Measurements from ENCODE around the gene AGPAT3.

The AGPAT3 gene

DNA sequence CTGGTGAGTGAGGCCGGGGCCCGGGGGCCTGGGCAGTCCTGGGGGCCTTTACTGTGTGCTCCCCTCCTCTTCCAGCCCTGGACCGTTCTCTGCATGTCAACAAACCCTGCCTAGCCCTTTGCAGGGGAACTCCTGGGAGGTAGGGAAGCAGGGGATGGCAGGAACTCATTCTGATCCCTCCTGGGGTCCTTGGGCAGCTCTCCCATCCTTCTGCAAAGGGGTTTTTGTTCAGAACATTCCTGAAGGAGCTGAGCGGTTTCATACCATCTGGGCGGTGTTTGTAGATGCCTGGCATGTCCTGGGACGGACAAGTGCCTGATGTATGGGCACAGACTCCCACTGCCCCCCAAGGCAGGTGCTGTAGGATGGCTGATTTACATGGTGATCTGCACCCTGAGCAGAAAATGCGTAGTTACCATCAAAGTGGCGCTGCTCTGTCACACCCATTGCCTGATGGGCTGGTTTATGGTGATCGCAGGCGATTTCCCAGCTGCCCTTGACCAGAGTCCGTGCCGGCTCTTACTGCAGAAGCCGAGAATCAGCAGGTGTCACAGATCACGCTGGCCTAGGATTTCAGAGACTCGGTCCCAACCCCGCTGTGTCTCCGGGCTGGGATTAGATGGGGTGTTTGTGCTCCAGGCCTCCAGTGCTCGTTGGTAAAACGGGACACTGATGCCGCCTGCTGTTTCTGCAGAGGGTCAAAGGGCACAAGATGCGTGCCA lies 75.5 kb downstream of the AGPAT3 start:
- DNase-seq: no peak

DNA sequence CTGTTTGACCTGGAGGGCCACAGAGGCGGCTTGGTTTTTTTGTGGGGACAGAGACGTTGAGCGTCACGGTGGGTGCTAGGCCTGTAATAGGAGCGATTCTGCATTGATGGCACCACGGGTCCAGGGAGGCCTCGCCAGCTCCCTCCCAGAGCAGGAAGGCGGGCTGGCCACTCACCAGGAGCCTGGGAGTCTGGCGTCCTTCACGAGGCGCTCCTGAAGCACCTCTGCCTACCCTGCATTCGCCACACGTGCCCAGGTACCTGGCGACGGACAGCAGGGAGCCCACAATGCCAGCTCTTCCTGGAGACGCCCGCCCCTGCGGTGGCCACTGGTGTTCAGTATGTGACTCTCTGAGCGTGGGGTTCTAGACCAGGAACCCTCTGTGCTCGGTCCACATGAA lies 77.2 kb downstream of the AGPAT3 start:
- no peak for DNase-seq

DNA sequence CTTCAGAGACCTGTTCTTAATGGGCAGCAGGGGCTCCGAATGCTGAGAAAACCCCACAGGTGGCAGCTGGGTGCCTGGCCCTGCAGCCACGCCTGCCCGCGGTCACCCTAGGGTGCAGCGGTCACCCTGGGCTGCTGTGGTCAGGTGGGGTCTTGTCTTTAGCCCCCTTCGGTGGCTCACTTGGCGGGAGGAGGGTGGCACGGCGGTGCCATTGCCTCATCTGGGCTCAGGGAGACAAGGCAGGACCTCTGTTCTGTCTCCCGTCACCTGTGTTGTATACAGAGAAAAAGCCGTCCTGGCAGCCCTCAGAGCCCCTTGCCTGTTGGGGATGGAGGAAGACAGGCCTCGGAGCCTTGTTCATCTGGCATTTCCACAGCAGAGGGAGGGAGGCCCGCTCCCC lies 77.6 kb downstream of the AGPAT3 start:
- no peak for DNase-seq

DNA sequence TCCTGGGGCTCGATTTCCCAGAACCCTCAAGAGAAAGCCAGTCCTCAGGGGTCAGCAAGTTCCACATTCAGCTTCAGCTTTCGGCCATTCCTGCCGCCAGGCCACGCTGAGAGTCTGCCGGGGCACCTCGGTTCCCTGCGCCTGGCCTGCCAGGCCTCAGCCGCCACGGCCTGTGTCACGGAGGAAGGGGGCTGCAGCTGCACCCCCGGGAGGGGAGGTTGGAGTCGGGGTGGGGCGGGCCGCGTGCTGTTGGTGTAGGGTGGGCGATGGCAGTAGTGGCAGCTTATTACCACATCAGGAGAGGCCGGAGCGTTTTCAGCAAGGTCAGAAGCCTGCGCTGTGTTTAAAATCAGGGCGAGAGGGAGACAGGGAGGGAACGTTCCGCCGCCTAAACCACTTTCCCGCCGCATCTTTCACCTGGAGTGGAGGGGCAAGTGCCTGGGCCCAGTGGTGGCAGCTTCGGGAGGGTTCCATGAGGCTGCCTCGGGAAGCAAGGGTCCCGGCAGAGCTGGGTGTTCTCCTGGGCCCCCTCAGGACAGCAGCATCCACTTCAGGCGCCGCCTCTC lies 78.6 kb downstream of the AGPAT3 start:
- no peak for DNase-seq

DNA sequence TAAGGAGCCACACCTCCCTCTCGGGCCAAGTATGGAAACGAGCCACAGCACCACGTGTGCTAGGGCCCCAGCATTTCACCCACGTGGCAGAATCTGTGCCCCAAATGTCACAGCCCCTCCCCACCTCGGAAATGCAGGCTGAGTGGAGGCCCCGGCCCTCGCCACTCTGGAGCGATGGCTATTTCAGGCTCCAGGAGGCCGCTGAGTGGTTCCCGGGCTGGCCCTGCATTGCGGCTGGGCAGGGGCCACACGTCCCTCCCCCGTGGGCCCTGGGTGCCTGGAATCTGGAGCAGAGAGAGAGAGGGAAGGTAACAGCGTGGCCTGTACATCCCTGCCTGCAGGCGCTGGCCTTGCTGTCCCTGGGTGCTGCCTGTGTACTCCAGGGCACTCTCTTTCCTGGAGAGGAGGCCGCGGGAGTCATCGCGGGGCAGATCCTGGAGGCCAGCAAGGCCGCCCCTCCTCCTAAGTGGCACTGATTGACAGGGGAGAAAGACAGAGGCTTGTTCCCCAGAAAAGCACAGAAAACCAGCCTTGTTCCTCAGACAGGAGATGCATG lies 79.1 kb downstream of the AGPAT3 start:
- no peak for DNase-seq

DNA sequence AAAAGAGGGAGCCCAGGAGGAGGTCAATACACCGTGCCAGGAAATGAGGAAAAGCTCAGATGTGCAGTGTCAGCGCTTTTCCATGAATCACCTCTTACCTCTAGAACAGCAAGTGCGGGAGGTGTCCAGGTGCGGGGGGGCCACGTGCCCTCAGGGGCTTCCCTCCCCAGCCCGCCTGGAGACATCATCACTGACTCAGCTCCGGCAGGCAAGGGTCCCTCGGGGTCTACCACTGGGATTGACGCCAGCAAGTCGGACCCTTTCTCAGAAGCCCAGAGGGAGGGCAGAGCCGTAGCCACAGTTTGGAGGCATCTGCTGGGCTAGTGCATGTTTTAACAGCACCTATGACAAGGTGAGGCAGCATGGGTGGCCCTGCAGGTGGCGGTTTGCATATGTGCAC lies 79.7 kb downstream of the AGPAT3 start:
- DNase-seq: no peak

DNA sequence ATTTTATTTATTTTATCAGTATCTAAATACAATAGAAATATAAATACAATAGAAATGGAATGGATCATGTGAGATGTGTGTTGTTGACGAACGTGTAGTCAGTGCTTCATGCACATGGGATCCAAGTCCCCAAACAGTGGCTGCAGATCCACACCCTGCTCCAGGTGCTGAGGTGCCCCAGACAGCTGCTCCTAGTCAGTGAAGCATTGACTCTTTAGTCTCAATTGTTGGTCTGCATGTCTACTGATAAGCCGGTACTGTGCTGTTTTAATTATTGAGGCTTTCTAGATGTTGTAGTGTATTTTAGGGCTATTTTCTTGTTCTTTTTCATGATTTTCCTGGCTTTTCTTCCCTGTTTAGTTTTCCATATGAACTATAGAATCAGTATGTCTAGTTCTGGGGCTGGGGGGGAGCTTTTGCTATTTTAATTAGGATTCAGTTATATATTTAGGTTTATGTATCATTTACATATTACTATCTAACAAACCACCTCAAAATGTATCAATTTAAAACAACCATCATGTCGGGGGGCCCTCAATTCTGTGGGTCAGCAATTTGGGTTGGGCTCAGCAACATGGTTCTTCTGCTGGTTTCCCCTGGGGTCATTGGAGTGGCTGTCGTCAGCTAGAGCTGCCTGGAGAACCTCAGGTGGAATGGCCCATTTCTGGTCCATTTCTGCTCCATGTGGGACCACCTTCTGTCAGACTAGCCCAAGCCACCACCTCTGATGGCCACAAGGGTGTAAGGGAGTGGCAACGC lies 83.9 kb downstream of the AGPAT3 start:
- DNase-seq: no peak

DNA sequence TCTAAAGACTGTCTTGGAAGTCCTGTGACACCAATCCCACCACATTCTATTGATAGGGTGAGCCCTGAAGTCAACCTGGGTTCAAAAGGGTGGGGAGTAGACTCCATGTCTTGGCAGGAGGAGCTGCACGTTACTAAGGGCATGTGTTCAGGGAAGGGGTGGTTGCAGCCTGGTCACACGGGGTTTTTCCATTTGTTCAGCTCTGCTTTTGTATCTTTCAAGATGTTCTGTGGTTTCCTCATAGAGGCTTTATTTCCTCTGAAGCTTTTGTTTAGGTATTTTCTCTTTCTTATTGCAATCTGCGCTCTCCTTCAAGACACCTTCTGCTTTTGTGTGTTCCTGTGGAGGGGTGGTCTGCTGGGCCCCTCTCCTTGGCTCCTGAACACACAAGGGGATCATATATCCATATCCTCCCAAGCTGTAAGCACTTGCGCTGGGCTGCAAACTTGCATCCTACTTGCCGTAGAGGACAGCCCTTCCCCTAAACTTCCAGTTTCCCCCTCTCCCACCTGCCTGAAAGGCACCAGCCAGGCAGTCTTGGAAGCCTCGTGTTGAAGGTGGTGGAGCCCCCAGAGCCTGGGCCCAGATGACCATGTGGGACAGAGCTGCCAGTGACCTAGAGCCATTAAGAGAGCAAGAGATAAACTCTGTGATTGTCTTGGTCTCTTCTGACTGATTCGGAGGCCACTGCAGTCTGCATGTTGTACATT lies 84.6 kb downstream of the AGPAT3 start:
- no peak for DNase-seq

DNA sequence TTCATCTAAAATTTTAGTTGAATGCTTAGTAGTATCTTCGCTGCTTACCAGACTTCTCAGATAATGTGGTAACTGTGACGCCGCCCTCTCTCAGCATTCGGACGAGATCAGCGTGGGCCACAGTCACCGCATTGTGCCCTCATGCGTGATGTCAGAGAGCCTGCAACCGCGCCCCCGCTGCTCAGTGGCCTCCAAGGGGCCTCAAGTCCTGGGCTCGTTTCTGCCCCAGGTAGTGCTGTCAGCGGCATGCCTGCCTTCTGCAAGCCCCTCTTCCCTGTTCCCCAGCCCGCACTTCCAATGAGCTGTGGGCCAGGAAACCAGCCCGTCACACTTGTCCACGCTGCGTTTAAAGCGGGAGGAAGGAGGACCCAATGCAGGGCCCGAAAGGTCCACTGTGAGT lies 85.5 kb downstream of the AGPAT3 start:
- DNase-seq: no peak

DNA sequence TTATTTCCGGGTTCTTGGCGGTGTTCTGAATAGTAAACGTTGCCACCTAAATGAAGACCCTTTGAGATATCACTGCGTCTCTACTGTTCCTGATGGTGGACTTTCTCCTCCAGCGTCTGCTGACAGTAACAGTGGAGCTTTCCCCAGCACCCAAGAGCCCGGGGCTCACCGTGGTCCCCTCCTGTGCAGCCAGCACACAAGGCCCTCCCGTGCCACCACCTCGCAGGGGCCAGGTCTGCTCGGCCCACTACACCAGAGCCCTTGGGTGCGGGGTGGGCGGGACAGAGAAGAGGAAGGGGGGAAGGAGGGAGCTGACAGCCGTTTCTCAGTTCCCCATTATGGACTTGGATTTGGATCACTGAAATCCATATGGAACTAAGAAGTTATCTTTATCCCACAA lies 85.9 kb downstream of the AGPAT3 start:
- DNase-seq: no peak

DNA sequence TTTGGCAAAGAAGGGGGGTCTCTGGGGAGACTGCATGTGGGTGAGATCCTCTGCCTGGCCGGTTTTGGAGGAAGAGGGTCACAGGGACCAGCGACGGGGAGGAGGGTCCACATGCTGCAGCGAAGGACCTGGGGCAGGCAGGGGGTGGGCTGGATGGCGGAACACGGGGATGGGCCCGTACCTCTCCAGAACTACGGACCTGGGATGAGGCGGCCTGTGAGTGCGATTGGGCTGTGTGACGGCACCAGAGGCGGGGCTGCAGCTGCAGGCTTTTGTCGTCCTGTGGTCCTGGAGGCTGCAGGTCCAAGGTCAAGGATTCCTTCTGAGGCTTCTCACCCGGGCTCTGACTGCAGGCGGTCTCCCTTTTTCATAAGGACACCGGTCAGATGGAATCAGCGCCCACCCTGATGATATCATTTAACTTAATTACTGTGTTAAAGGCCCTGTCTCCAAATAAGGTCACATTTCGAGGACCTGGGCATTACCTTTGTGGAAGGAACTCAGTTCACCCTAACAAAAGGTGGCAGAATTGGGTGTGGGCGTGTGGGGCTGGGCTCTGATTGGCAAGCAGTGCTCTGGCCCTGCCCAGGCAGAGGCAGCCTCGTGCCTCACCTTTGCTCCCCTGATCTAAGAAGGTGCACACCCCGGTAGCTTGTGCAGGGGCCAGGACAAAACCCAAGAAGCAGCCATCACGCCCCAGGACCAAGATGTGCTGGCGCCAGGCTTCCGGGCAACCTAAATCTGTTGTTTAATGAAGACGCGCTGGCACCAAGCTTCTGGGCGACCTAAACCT lies 87.1 kb downstream of the AGPAT3 start:
- no peak for DNase-seq

DNA sequence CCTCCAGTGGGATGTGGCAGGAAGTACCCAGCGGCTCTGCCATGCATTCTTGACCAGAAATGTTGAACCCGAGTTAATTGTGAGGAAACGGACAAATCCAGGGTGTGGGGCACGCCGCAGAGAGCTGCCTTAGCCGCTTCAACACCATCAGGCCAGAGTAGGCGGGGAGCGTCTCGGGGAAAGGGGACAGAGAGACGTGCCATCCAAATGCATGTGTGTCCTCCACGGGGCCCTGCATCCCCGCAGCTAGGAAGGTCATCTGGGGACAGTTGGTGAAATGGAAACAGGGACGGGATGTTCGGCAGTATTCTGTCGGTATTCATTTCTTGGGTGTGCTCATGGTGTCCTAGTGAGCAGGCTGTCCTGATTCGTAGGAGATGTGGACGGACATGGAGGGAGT lies 88.0 kb downstream of the AGPAT3 start:
- no peak for DNase-seq

DNA sequence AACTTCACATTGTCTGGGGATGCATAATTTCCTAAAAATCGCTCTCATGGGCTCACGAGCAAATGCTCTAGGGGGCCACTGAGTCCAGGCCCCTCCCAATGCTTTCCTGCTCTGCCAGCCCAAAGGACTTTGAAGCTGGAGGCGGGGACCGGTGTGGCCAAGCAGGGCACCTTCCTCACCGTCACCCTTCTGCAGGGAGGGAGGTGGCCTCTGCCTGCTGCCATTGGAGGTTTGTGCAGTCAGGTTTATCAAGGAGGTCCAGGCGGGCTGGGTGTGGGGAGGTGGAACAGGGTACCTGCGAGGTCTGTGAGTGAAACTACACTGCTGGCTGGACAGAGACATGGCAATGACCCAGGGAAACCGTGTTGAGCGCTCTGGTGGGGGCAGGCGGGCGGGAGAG lies 89.0 kb downstream of the AGPAT3 start:
- no peak for DNase-seq

DNA sequence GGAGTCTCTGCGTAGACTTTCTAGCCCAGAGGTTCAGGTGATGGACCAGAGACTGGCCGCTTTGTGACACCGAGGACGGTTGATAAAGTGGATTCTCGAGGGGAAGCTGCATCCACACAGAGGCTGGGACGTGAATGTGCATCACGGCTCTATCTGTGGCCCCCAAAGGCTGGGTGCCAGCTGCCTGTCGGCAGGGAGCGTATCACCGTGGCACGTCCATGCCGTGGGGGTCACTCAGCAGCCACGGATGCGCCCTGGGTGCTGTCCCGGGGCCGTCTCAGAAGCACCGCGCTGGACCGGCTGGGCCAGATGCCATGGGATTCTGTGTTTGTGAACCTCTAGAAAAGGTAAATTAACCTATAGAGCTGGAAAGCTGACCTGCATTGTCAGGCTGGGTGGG lies 89.9 kb downstream of the AGPAT3 start:
- no peak for DNase-seq

DNA sequence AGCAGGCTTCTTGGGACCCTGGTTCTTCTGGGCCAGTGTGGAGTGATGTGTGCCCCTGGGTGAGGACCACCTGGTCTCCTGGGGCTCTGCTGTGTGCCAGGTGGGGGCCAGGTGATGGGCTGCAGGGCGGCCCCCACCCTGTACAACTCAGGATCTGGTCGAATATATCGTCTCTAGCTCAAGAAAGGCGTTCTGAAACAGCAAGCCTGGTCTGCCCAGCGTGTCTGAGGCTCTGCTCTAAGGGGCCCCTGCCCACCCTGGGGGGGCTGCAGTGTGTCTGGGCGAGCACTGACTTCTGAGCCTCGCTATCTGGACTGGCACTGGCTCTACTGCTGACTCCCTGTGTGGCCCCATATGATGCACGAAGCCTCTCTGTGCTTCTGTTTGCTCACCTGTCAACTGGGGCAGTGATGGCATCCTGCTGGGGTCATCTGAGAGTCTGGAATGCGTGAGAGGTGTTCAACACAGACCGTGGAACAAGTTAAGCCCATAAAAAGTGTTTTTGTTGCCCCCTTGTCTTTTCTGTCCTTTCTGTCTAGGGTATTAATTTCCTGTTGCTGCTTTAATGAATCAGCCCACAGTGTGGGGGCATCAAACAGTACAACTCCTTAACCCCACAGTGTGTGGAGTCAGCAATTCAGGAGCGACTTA lies 91.1 kb downstream of the AGPAT3 start:
- DNase-seq: no peak

DNA sequence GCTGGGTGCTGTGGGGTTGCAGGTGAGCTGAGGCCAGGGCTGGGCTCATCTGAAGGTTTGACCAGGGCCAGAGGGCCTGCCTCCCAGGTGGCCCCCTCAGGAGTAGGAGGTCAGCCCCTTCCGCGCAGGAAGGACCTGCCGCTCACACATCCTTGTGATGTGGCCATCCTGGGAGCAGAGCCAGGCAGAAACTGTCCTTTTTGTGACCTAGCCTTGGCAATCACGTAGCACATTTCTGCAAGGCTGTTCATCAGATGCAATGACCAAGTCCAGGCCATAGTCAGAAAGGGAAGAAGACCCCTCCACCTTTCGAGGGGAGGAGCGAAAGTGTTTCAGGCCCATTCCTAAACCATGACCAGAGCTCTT lies 91.6 kb downstream of the AGPAT3 start:
- no peak for DNase-seq

DNA sequence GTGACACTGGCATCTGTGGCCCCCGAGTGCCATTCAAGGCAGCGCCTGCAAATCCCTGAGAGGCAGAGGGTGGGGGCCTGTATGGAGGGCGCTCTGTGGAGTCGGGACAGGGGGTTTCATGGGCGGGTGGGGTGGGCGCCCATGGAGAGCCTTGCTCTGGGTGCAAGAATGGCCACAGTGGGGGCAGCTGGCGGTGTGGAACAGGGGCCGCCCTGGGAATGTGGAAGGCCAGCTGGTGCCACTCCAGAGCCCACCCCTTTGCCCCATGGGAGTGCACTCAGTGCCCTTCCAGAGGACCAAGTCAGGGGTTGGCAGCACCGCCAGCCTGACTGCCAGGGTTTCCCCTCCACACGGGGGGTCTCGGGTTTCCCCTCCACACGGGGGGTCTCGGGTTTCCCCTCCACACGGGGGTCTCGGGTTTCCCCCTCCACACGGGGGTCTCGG lies 92.1 kb downstream of the AGPAT3 start:
- DNase-seq: no peak

DNA sequence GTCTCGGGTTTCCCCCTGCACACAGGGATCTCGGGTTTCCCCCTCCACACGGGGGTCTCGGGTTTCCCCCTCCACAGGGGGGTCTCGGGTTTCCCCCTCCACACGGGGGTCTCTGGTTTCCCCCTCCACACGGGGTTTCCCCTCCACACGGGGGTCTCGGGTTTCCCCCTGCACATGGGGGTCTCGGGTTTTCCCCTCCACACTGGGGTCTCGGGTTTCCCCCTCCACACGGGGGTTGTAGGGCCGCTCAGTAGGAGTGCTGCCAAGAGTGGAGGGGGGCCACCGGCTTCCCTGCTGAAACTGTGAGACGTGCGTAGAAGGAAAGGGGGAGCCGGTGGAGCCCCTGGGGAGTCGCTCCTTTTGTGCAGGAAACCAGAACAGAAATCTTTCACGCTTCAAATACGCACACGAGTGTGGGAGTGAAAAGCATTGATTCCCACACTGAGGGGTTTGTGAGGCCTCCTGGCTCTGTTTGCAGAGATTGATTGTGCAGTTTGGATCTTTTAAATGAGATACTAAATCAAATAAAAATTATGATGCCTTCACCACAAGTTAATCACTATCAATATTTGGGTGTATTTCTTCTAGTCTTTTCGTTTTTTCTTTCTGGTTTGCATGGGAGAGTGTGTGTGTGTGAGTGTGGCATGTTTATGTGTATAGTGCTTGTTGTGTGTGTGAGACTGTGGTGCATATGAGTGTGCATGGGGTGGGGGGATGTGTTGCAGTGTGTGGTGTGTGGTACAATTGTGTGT lies 92.8 kb downstream of the AGPAT3 start:
- DNase-seq: no peak

DNA sequence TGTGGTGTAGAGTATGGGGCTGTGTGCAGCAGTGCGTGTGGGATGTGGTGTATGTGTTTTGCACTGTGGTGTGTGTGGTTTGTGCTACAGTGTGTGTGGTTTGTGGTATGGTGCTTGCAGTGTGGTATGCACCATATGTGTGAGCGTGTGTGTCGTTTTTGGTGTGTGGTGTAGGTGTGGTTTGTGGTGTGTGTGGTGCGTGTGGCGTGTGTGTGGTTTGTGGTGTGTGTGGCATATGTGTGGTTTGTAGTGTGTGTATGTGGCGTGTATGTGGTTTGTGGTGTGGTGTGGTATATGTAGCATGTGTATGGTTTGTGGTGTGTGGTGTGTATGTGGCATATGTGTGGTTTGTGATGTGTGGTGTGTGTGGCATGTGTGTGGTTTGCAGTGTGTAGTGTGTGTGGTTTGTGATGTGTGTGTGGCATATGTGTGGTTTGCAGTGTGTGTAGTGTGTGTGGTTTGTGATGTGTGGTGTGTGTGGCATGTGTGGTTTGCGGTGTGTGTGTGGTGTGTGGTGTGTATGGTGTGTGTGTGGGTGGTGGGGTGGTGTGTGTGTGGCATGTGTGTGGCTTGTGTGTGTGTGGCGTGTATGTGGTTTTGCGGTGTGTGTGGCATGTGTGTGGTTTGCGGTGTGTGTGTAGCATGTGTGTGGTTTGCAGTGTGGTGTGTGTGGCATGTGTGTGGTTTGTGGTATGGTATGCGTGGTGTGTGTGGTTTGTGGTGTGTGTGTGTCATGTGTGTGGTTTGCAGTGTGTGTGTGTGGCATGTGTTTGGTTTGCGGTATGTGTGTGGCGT lies 93.5 kb downstream of the AGPAT3 start:
- DNase-seq: no peak

Data from activated CD4-positive, alpha-beta T cell treated with anti-CD3 and anti-CD28 coated beads, Interleukin-2, amount 50 U/mL, for 16 hours (primary cell).